ENCODE measurements around the gene SAMD15. TPM values are rescaled to one million over a fixed set of nuclear protein-coding genes. Genes with fewer than 3 reads are reported as not detected.

SAMD15 gene
- total RNA-seq, 4 donors from 2014 or later, result under 0.01 to 3.1 (median 0.55) TPM; not detected in 1

GRCh38 chr14:77338302-77338701 is 38.9 kb upstream of the SAMD15 start:
- no peak for DNase-seq
- H3K27ac ChIP-seq, result no peak overlapping the region
- H3K36me3 ChIP-seq, result no peaks in the 10 kb centered on the region
- H3K4me1 ChIP-seq, result no peaks in the 10 kb centered on the region
- H3K9me3 ChIP-seq, result no peaks in the 10 kb centered on the region
- no peak overlapping the region for H3K4me3 ChIP-seq
- TF ChIP-seq CTCF (IDR thresholded peaks at IDR 0.05), result no peak
- no peak for TF ChIP-seq POLR2A (IDR thresholded peaks at IDR 0.05)
- intact Hi-C loops (cut with DNase I; ENCODE audit: low total_unique reads), result no loop called here
- no peaks in the 10 kb centered on the region for H3K27me3 ChIP-seq

GRCh38 chr14:77339407-77339806 is 37.8 kb upstream of the SAMD15 start:
- intact Hi-C loops (cut with DNase I; ENCODE audit: low total_unique reads), result no loop called here
- no peaks in the 10 kb centered on the region for H3K9me3 ChIP-seq
- no peak overlapping the region for H3K27ac ChIP-seq
- H3K4me1 ChIP-seq, result no peaks in the 10 kb centered on the region
- no peak for DNase-seq
- no peaks in the 10 kb centered on the region for H3K36me3 ChIP-seq
- no peak overlapping the region for H3K4me3 ChIP-seq
- TF ChIP-seq POLR2A (IDR thresholded peaks at IDR 0.05) (no peak), CTCF (IDR thresholded peaks at IDR 0.05) (no peak)
- no peaks in the 10 kb centered on the region for H3K27me3 ChIP-seq

GRCh38 chr14:77340389-77340788 is 36.8 kb upstream of the SAMD15 start:
- TF ChIP-seq CTCF (IDR thresholded peaks at IDR 0.05) (no peak), POLR2A (IDR thresholded peaks at IDR 0.05) (no peak)
- intact Hi-C loops (cut with DNase I; ENCODE audit: low total_unique reads), result no loop called here

GRCh38 chr14:77342726-77343397 is 34.3 kb upstream of the SAMD15 start:
- intact Hi-C loops (cut with DNase I; ENCODE audit: low total_unique reads), result no loop called here
- Histone ChIP-seq H3K4me1 (no peaks in the 10 kb centered on the region), H3K27ac (no peak overlapping the region), H3K4me3 (no peak overlapping the region), H3K36me3 (no peaks in the 10 kb centered on the region), H3K9me3 (no peaks in the 10 kb centered on the region), H3K27me3 (no peaks in the 10 kb centered on the region)
- DNase-seq, result no peak
- TF ChIP-seq POLR2A (IDR thresholded peaks at IDR 0.05) (no peak), CTCF (IDR thresholded peaks at IDR 0.05) (no peak)

More at GRCh38 chr14:77340389-77340788, 36.8 kb upstream of the SAMD15 start:
- Histone ChIP-seq H3K4me1 (no peaks in the 10 kb centered on the region), H3K4me3 (no peak overlapping the region), H3K36me3 (no peaks in the 10 kb centered on the region), H3K9me3 (no peaks in the 10 kb centered on the region), H3K27ac (no peak overlapping the region), H3K27me3 (no peaks in the 10 kb centered on the region)
- DNase-seq, result no peak

GRCh38 chr14:77343662-77344061 is 33.5 kb upstream of the SAMD15 start:
- no peak for DNase-seq
- Histone ChIP-seq H3K36me3 (no peaks in the 10 kb centered on the region), H3K4me3 (no peak overlapping the region), H3K4me1 (no peaks in the 10 kb centered on the region), H3K27ac (no peak overlapping the region), H3K9me3 (no peaks in the 10 kb centered on the region), H3K27me3 (no peaks in the 10 kb centered on the region)
- TF ChIP-seq POLR2A (IDR thresholded peaks at IDR 0.05) (no peak), CTCF (IDR thresholded peaks at IDR 0.05) (no peak)
- intact Hi-C loops (cut with DNase I; ENCODE audit: low total_unique reads), result no loop called here
